CD4-positive, alpha-beta T cell treated with Interferon alpha-2 for 1 hour (primary cell): ENCODE data around the gene YPEL3.
A peak's percentile ranks its signal among the peaks of the same experiment; 100 is the strongest.

Experiments
- DNase-seq, 2 donors: peaks; one replicate each; pipeline ENCODE4 v3.0.0-alpha.2; 2020 to 2022

Gene YPEL3

DNA sequence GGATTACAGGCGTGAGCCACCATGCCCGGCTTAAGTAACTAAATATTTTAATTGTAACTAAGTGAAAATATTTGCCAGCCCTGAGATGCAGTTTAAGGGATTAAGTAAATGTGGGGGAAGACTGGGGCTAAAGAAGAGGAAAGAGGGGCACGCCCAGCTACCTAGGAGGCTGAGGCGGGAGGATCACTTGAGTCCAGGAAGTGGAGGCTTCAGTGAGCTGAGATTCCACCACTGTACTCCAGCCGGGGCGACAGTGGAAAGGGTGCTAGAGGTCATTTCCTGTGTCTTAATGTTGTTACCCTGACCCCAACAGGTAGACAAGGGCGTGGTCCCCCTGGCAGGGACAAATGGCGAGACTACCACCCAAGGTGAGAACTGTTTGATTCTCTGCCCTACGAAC lies 27.7 kb downstream of the YPEL3 start:
- no peak for DNase-seq

DNA sequence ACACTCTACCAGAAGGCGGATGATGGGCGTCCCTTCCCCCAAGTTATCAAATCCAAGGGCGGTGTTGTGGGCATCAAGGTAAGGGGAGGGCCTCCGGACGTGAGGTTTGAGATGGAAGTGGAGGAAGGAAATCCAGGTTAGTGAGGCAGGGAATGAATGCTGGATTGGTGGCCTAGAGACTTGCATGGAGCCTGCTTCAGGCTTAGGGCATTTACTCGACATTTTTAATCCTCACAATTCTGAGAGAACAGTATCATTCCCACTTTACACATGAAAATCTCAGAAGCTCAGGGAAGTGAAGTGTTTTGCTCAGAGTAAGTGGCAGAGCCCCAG lies 28.5 kb downstream of the YPEL3 start:
- DNase-seq, result no peak

DNA sequence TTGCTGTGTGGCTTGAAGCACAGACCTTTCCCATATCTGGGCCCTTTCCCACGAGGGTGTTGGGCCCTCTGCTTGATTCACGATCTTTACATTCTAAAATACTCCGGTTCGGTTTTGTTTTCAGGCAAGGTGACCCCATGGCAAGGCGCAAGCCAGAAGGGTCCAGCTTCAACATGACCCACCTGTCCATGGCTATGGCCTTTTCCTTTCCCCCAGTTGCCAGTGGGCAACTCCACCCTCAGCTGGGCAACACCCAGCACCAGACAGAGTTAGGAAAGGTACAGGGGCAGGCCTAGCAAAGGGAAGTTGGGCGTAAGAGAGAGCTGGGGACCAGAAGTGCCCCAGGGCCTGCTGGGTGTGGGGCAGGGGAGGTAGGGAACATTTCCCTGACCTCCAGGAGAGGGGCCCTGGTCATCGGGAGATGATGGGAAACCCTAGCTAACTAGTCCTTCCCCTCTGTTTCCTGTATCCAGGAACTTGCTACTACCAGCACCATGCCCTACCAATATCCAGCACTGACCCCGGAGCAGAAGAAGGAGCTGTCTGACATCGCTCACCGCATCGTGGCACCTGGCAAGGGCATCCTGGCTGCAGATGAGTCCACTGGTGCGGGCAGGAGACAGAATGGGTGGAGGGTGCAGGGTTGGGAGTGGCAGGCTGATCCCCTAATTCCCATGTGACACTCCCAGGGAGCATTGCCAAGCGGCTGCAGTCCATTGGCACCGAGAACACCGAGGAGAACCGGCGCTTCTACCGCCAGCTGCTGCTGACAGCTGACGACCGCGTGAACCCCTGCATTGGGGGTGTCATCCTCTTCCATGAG lies 29.0 kb downstream of the YPEL3 start:
- no peak for DNase-seq

DNA sequence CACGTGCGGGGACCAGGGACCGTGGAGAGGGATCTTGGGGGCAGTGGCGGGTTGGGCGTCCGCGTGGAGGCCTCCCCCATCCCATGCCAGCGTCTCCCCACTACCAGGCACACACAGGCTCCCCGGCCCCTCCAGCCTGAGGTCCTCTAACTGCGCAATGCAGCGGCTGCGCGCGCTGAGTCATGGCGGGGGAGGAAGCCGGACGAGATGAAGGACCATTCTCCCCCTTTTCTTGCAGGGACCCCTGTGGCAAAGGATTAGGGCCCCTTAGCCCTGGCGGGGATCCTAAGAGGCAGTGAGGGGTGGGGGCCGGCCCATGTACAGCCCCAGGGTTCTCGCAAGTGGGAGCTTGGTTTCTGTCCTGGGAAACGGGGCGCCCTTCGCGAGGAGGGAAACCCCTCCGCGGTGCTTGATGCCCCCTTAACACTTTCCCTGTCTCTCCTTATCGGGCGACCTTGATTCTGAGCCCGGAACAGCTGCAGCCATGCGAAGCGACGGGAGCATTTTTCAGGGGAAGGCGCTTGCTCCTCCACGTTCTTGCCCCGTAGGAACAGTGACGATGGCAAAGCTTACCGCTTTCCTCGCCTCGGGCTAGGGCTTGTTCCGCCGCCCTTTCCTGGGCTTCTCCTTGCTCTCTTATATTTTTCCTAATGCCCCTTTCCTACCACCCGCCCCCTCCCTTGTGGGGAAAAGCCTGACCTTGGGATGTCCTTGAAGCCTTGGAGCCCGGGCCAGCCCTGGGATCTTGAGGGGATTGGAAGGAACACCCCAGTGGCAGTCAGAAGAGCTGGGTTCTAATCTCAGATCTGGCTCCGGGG lies 29.9 kb downstream of the YPEL3 start:
- peak in 1 of 2 donors; percentile 33 for DNase-seq

DNA sequence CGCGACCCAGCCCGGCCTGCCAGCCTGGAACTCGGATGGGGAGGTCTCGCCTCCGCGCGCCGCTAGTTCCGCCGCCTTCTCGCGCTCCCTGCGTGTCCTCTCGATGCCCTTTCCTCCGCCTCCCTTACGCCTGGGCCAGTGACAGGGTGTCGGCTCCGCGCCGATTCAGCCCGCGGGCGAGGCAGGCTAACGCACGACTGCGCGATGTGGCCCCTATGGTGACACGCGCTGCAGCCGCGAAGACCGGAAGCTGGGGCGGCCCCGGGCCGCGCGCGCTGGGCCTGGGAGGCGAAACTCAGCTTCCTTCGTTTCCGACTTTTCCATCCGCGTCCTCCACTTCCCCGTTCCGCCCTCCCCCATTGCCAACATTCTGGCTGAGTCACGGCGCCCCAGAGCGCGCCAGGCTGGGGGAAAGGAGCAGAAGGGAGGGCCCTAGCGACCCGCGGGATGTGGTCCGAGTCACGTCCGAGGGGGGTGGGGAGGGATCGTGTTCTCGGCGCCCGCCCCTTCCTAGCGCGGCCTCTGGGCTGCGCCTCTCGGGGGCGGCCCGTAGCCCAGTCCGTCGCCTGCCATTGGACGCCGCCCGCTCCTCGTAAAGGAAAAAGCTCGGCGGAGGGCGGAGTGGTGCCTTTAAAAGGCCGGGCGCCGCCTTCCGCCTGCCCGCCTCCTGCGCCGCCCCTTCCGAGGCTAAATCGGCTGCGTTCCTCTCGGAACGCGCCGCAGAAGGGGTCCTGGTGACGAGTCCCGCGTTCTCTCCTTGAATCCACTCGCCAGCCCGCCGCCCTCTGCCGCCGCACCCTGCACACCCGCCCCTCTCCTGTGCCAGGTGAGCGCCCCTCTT lies 30.7 kb downstream of the YPEL3 start, which contains the start of gene ALDOA:
TSS of gene ALDOA (plus strand) at position 659 of the 841 bp plus-strand sequence. CDS start 1,138 bp downstream, outside the sequence.
- DNase-seq, result peak; percentile 94 to 95

DNA sequence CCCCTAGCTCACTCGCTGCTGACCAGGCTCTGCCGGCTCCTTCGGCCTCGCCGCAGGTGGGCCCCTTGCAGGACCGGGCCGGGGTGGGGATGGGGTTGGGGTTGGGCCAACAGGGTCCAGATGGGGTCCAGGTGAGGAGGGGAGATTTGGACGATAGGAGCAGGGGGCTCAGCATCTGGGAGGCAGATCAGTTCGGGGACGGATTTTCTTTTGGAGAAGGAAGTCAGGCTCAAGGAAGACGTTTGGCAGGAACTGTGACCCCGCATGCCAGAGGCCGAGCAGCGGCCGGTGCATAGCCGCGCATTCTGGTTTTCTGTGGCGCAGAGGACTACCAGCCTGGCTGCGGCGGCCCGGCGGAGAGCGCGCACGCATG lies 31.3 kb downstream of the YPEL3 start:
- DNase-seq, result no peak

DNA sequence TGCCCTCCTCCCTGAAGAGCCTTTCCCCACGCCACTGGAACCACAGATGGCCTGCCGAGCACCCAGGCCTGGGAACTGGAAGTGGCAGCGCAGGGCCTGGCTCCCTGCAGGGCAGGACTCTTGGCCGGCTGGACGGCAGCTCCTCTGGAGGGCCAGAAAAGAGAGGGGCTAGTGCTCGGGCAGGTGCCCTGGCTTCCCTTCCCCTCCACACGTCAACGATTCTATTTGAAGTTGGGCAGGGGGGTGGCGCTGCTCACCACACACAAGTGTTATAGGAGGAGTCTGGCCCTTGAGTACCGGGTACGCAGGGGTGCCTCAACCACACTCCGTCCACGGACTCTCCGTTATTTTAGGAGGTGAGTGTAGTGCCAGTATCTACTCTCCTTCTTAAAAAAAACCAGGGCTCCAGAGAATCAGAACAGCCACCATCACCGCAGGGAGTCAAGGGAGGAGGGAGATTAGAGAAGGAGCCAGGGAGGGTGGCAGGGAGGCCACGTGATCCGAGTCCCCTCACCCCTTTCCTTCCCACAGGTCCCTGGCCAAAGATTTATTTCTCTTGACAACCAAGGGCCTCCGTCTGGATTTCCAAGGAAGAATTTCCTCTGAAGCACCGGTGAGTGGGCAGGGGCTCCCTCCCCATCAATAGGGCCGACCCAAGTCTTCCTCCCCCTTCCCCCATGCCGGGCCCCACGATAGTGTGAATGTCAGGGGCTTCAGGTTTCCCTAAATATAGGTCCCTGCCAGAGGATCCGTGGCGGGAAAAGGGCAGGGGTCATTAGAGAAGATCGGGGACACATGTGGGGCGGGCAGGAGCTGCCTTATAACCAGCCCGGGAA lies 31.9 kb downstream of the YPEL3 start:
- peak; percentile 73 to 78 for DNase-seq

DNA sequence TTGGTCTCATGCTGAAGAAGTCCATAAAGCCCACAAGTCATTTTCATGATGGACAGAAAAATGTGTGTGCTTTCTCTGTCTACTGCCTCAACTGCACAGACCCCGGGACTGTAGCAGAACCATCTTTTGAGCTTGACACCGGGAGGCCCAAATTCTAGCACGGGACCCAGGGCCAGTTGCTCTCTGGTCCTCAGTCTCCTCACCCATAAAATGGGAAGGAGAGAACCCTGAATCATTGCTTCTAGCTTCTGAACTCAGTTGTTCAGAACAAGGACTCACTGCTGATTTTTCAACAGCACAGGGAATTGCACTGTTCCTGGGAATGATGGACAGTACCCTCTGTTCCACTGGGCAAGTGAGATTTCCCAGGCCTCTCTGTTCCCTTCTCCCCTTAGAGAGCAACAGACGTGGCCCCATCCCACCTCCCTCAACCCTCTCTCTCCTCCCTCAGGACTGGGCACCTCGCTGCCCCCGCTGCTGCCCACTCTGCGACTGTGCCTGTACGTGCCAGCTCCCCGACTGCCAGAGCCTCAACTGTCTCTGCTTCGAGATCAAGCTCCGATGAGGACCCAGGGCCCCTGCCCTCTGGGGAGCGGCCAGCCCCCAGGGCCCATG lies 32.6 kb downstream of the YPEL3 start:
- DNase-seq, result no peak

DNA sequence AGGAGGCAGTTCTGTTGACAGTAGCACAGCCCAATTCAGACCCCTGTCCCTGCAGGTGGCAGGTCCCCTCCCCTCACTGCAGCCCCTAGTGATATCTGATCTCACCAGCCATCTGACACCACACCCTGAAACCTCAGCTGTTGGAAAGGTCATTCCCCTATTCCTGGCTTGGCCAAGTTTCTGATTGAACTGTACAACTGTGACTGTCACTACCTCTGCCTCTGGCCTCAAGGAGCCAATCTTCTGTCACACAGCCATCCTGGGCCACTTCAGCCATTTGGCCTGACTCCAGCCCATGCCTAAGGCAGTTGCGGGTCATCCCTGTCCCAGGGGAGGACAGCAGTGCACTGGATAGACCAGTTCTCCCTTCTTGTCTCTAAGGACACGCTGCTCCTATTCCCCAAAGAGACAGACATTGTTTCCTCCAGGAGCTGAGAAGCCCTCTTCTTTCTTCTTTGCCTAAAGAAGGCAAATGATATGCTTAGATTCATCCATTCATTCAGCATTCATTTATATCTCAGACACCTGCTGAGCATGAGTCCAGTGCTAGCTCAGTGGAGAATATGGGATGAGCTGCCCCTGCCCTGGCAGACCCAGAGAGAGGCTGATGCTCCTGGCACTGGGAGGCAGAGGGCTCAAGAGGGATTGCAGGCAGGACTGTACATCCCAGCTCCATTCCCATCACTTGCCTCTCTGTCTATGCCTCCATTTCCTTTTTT lies 35.0 kb downstream of the YPEL3 start:
- no peak for DNase-seq

DNA sequence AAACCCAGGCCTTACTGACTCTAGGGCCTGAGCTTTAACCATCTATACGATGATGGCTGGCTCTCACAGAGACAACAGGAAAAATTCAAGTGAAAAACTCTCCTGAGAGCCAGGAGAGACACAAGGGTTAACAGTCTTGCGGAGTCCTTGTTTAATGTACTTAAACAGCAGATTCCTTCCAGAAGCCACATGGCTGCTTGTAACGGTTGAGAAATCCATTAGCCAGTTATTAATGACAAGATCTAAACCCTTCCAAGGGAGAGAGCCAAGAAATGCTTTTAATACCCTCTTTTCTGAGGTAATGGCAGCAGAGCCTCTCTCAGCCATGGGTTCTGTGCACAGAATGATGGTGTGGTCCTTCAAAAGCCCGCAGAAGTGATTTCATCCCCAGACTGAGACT lies 35.7 kb downstream of the YPEL3 start:
- no peak for DNase-seq

DNA sequence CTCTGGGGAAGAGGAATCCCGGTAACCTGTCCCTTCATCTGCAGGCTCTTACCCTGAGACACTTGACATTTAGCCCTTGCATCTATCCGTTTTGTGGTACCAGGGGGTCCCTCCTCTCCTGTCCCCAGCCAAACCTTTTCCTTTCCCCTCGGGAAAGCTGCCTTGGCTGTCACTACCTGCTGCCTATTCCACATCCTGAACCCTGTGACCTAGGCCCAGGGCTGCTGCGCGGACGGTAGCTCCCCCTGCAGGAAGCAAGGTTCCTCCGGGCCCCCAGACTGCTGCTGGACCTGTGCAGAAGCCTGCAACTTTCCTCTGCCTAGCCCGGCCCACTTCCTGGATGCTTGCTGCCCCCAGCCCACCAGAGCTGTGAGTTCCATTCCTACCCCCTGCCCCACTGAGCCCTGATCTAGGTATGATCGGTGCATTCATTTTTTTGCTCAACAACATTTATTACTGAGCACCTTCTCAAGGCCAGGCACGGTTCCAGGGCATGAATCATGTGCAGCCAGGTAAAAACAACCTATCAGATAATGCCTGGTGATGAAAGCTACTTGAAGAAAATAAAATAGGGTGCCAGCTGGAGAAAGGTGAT lies 41.0 kb downstream of the YPEL3 start:
- DNase-seq, result peak in 1 of 2 donors; percentile 61

DNA sequence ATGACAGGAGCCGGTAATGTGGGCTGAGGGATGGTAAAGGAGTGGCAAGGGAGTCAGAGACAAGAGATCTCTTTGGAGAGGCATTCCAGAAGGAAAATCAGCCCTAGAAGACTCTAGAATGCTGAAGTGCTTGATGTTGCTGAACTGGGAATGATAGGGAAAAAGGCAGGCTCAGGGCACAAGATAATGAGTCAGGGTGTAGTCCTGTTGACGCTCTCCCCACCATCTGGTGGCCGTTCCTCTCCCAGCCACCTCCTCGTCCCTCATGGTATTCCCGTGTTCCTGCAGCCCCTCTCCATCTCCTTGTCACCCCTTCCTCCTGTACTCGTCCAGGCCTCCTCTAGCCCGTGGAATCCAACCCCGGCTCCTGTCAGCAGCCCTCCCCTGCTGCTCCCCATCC lies 41.6 kb downstream of the YPEL3 start:
- DNase-seq, result no peak

DNA sequence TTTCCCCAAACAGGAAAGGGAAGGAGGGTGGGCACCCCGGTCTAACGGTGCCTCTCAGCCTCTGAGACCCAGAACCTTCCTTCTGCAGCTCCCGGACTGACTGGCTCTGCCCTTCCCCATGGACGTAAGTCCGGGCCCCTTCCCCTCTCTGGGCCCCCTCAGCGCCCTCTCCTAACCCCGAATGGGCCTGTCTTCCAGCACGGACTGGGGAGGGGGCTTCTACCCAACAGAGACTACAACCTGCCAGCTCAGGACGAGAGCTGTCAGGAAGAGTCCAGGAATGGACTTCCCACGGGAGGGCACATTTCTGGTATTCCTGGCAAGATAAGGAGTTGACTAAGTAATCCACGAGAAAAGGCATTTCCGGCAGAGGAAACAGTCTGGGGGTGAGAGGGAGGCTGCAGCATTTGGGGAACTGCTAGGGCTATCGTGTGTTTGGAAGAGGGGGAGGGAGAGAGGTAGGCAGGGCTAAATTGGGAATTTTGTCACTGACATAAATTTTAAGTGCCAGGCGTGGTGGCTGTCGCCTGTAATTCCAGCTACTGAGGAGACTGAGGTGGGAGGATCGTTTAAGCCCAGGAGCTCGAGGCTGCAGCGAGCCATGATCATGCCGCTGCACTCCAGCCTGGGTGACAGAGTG lies 42.5 kb downstream of the YPEL3 start:
- no peak for DNase-seq

DNA sequence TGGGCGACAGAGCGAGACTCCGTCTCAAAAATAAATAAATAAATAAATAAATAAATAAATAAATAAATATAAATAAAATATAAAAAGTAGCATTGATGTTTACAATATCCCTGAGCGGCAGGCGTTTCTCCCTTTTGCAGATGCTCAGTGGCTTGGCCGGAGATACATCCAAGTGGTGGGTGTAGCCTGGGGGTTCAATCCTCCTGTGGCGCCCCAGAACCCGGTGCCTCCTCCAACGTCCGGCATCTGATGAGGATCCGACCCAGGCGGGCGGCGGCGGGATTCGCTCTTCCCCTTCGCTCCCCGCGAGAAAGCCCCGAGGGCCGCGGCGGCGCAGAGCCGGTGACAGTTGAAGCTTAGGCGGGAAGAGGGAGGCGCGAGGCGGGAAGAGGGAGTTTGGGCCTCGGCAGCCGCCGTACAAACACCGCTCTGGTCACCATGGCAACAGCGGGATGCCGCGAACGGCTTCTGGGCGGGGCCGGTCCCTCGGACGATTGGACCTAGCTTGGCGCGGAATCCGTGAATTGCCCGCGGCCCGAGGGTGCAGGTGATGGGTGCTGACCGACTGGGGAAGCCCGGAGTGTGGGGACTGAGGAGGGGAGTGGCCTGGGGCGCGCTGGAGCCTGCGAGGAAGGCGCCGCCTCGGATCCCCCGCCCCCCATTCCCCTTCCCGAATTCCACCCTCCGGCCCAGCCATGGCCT lies 43.2 kb downstream of the YPEL3 start:
- peak; percentile 90 to 91 for DNase-seq

DNA sequence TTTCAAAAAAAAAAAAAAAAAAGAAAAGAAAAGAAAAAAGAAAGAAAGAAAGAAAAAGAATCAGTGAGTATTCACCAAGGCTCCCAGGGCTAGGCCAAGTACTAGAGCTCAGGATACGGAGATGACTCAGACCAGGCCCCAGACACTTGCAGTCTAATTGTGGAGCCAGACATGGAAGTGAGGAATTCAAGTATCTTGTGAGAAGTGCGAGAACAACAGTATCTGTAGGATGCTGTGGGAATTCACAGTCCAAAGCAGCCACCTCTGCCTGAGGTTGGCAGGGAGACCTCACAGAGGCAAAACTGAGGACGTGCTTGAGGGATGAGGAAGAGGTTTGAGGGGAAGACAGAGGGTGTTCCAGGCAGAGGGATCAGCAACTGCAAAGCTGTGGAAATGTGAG lies 44.5 kb downstream of the YPEL3 start:
- no peak for DNase-seq

DNA sequence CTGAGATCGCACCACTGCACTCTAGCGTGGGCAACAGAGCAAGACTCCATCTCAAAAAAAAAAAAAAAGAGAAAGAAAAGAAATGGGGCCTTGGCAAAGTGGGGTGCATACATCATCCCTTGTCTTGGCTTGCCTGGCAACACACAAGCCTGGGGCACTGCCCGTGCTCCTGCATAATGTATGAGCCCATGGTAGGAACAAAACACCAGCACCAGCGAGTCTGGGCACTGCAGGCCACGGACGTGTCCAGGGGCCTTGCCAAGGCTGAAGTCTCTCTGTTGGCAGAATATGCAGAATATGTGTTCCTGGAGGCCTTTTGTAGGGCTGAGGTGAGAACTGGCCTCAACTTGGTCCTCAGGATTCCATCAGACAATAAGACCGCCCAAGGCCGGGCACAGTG lies 46.1 kb downstream of the YPEL3 start:
- DNase-seq, result no peak

DNA sequence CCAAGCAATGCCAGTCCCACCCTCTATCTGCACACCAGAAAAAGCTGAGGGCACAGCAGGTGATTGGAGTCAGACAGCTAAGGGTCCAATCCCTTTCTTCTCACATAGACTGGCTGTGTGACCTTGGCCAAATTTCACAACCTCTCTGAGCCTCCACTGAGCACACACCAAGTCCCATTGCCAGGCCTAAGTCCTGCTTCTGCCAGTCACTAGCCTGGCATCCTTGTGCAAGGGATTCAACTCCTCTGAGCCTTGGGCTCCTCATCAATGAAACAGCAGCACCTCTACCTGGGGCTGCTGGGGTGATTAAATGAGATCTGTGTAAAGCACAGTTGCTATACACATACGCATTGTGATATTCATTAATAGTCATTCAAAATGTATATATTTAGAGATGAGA lies 49.4 kb downstream of the YPEL3 start:
- no peak for DNase-seq

DNA sequence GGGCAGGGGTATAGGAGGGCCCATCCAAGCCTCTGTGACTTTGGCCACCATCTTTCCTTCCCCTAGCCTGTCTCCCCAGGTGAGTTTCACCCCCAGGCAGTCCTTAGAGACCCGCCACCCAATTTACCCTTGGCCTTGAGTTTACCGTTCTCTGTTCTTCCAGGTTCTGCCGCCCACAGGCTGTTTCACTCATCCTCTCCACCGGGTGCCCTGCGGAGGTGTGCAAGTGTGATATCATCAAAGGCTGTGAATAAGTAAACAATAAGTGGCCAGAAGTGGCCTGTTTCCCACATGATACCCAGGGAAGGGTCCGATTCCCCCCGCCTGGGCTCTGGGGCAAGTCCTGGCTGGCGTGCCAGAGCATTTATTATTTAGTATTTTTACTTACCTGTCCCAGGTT lies 49.8 kb downstream of the YPEL3 start:
- no peak for DNase-seq
